GM18517 (cell line): ENCODE data around the gene ZNF20.
"Not testable (repeated sequence)": the region's sequence is repeated elsewhere in the genome, so short reads cannot be mapped to it uniquely, and the experiment has no call there.

ENCODE experiments used
- ATAC-seq: cut with Tn5 transposase; IDR thresholded peaks from one replicate; pipeline ENCODE4 v1.9.1; 2021; ENCODE audit warnings: mild to moderate bottlenecking, moderate library complexity; ENCODE audit not compliant: unreplicated experiment

Gene ZNF20

GRCh38 chr19:12113121-12113520, 27.0 kb downstream of the ZNF20 start:
- no peak for ATAC-seq

GRCh38 chr19:12112701-12113100, 27.4 kb downstream of the ZNF20 start:
- ATAC-seq: no peak

- no peak for ATAC-seq
Observed at GRCh38 chr19:12111943-12112637, 28.1 kb downstream of the ZNF20 start.

GRCh38 chr19:12111176-12111575, 29.0 kb downstream of the ZNF20 start:
- no peak for ATAC-seq

- not testable (repeated sequence) for ATAC-seq
Observed at GRCh38 chr19:12103909-12104308, 36.2 kb downstream of the ZNF20 start.

- no peak for ATAC-seq
Observed at GRCh38 chr19:12098040-12098439, 42.1 kb downstream of the ZNF20 start.

- no peak for ATAC-seq
Observed at GRCh38 chr19:12095111-12095790, 44.9 kb downstream of the ZNF20 start.

GRCh38 chr19:12093777-12094176, 46.4 kb downstream of the ZNF20 start:
- ATAC-seq: no peak

GRCh38 chr19:12092956-12093355, 47.2 kb downstream of the ZNF20 start:
- no peak for ATAC-seq

- no peak for ATAC-seq
Observed at GRCh38 chr19:12092065-12092867, 47.9 kb downstream of the ZNF20 start.

GRCh38 chr19:12090807-12091206, 49.3 kb downstream of the ZNF20 start:
- no peak for ATAC-seq

- no peak for ATAC-seq
Observed at GRCh38 chr19:12085074-12085818, 54.9 kb downstream of the ZNF20 start.

- ATAC-seq: not testable (repeated sequence)
Observed at GRCh38 chr19:12083336-12083735, 56.8 kb downstream of the ZNF20 start.
